ENCODE data around the gene EPS8L1.
A peak's percentile ranks its signal among the peaks of the same experiment; 100 is the strongest.
"Not testable (repeated sequence)": the region's sequence is repeated elsewhere in the genome, so short reads cannot be mapped to it uniquely, and the experiment has no call there.

EPS8L1 gene

GRCh38 chr19:55050749-55051532 is 24.7 kb upstream of the EPS8L1 start:
- DNase-seq: no peak

- no peak for DNase-seq
Measured at GRCh38 chr19:55053735-55054134, 21.9 kb upstream of the EPS8L1 start.

GRCh38 chr19:55056827-55057226 is 18.8 kb upstream of the EPS8L1 start:
- no peak for DNase-seq

GRCh38 chr19:55058781-55059610 is 16.7 kb upstream of the EPS8L1 start:
- DNase-seq: no peak

- DNase-seq: not testable (repeated sequence)
Measured at GRCh38 chr19:55060287-55060686, 15.4 kb upstream of the EPS8L1 start.

- peak; percentile 95 for DNase-seq
Measured at GRCh38 chr19:55062735-55063491, 12.8 kb upstream of the EPS8L1 start, which contains the start of gene RDH13. Gene RDH13, minus strand, starts transcription at chr19:55063148. Its CDS starts 116 bp downstream, at chr19:55063032.

GRCh38 chr19:55063492-55063843 is 12.2 kb upstream of the EPS8L1 start:
- no peak for DNase-seq

GRCh38 chr19:55065516-55065915 is 10.2 kb upstream of the EPS8L1 start:
- not testable (repeated sequence) for DNase-seq

- no peak for DNase-seq
Measured at GRCh38 chr19:55066107-55066709, 9.5 kb upstream of the EPS8L1 start.

GRCh38 chr19:55067869-55068268 is 7.8 kb upstream of the EPS8L1 start:
- DNase-seq: no peak

GRCh38 chr19:55068950-55069864 is 6.5 kb upstream of the EPS8L1 start:
- DNase-seq: no peak

- DNase-seq: no peak
Measured at GRCh38 chr19:55069865-55070197, 5.8 kb upstream of the EPS8L1 start.

GRCh38 chr19:55070466-55071128 is 5.1 kb upstream of the EPS8L1 start:
- DNase-seq: no peak

- DNase-seq: no peak
Measured at GRCh38 chr19:55071129-55071502, 4.6 kb upstream of the EPS8L1 start.

- no peak for DNase-seq
Measured at GRCh38 chr19:55071913-55072312, 3.8 kb upstream of the EPS8L1 start.

- no peak for DNase-seq
Measured at GRCh38 chr19:55076321-55076720, 652 bp downstream of the EPS8L1 start.

GRCh38 chr19:55077106-55077505 is 1.4 kb downstream of the EPS8L1 start:
- DNase-seq: no peak

GRCh38 chr19:55078996-55079395 is 3.3 kb downstream of the EPS8L1 start:
- no peak for DNase-seq

GRCh38 chr19:55079400-55080038 is 3.9 kb downstream of the EPS8L1 start:
- no peak for DNase-seq

GRCh38 chr19:55080121-55080967 is 4.7 kb downstream of the EPS8L1 start:
- DNase-seq: peak; percentile 14
